Loucy (cell line): ENCODE results near the gene SEMA4C.

Source experiments
- H2AFZ ChIP-seq: fragments of 200-600 bp; sonication (generic); 2 replicates; pipeline ENCODE4 v1.6.0; 2016; ENCODE audit warnings: antibody characterized with exemption, mild to moderate bottlenecking, low read length, moderate library complexity
- H3F3A ChIP-seq: fragments of 200-600 bp; 2 replicates; pipeline ENCODE4 v1.6.0; 2016; ENCODE audit warnings: antibody characterized with exemption, low read depth, mild to moderate bottlenecking
- H3K27me3 ChIP-seq: fragments of 200-600 bp; sonication (generic); 2 replicates; pipeline ENCODE4 v1.6.1; 2014; ENCODE audit warnings: low read length, mild to moderate bottlenecking; ENCODE audit not compliant: insufficient read depth, poor library complexity, severe bottlenecking
- H3K36me3 ChIP-seq: fragments of 200-600 bp; sonication (generic); 2 replicates; pipeline ENCODE4 v1.6.1; 2016; ENCODE audit warnings: low read length; ENCODE audit not compliant: insufficient read depth
- H3K4me1 ChIP-seq: fragments of 200-600 bp; sonication (generic); 2 replicates; pipeline ENCODE4 v1.5.1; 2014; ENCODE audit warnings: low read length, mild to moderate bottlenecking; ENCODE audit not compliant: insufficient read depth, poor library complexity, severe bottlenecking
- H3K4me2 ChIP-seq: fragments of 200-600 bp; sonication (generic); 2 replicates; pipeline ENCODE4 v1.6.0; 2014; ENCODE audit warnings: antibody characterized with exemption, low read length, low read depth, mild to moderate bottlenecking; ENCODE audit not compliant: poor library complexity, severe bottlenecking
- H3K4me3 ChIP-seq: fragments of 200-600 bp; sonication (generic); 2 replicates; pipeline ENCODE4 v1.5.1; 2014; ENCODE audit warnings: low read length, mild to moderate bottlenecking, mixed read lengths; ENCODE audit not compliant: poor library complexity, severe bottlenecking
- H3K79me2 ChIP-seq: fragments of 200-600 bp; sonication (generic); 2 replicates; pipeline ENCODE4 v1.6.1; 2014; ENCODE audit warnings: low read length; ENCODE audit not compliant: insufficient read depth
- H3K9ac ChIP-seq: fragments of 200-600 bp; sonication (generic); 2 replicates; pipeline ENCODE4 v1.6.0; 2014; ENCODE audit warnings: mild to moderate bottlenecking, low read depth, low read length, moderate library complexity; ENCODE audit not compliant: poor library complexity, severe bottlenecking
- H3K9me2 ChIP-seq: fragments of 200-600 bp; sonication (generic); replicated peaks from 2 replicates; pipeline ENCODE4 v1.6.1; 2016; ENCODE audit warnings: low read depth, low read length, mixed read lengths
- H3K9me3 ChIP-seq: fragments of 200-600 bp; sonication (generic); 2 replicates; pipeline ENCODE4 v1.6.1; 2014; ENCODE audit warnings: mild to moderate bottlenecking, antibody characterized with exemption, low read length, low read depth; ENCODE audit not compliant: insufficient read depth
- H4K20me1 ChIP-seq: fragments of 200-600 bp; sonication (generic); 2 replicates; pipeline ENCODE4 v1.6.0; 2014; ENCODE audit warnings: antibody characterized with exemption, low read length, mild to moderate bottlenecking; ENCODE audit not compliant: insufficient read depth, poor library complexity, severe bottlenecking
- CTCF ChIP-seq: fragments of 200-600 bp; sonication (generic); conservative IDR thresholded peaks from 2 replicates; pipeline ENCODE4 v1.5.1; 2014; ENCODE audit warnings: mild to moderate bottlenecking, antibody characterized with exemption, low read length
- EZH2phosphoT487 ChIP-seq: fragments of 200-600 bp; IDR thresholded peaks from 2 replicates; pipeline ENCODE4 v1.6.1; 2018; ENCODE audit warnings: antibody characterized with exemption, mild to moderate bottlenecking, moderate library complexity, borderline replicate concordance

SEMA4C gene

DNA sequence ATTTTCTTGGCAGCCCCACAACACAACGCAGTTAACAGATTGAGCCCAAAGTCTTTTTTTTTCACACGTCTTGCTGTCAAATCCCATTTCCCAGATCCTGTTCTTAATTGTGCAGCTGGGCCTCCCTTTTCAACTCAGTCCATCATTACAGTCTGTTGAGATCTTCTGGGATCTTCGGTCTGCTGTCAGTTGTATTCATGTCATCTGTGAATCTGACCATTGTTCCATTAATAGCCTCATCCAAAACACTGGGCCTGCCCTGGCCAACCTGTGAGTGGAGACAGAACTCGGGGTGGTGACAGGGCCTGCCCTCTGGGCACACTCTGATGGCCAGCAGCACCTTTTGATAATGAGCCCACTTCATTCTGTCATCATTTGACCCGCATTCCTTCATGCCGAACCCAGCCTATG, 39.7 kb upstream of the SEMA4C start:
- no peaks in the 10 kb centered on the region for H4K20me1 ChIP-seq
- no peaks in the 10 kb centered on the region for H3K79me2 ChIP-seq
- H2AFZ ChIP-seq: no peak overlapping the region
- H3K36me3 ChIP-seq: no peaks in the 10 kb centered on the region
- H3K9me2 ChIP-seq: no peaks in the 10 kb centered on the region
- no peak overlapping the region for H3K9ac ChIP-seq
- no peaks in the 10 kb centered on the region for H3K27me3 ChIP-seq
- H3F3A ChIP-seq: no peaks in the 10 kb centered on the region
- TF ChIP-seq CTCF (no peak), EZH2phosphoT487 (no peak)
- no peaks in the 10 kb centered on the region for H3K9me3 ChIP-seq
- peaks cover 22% of the 10 kb centered on the region for H3K4me1 ChIP-seq
- H3K4me3 ChIP-seq: no peak overlapping the region
- no peak overlapping the region for H3K4me2 ChIP-seq

- no peaks in the 10 kb centered on the region for H4K20me1 ChIP-seq
- no peaks in the 10 kb centered on the region for H3K36me3 ChIP-seq
- H3K4me3 ChIP-seq: no peak overlapping the region
- TF ChIP-seq CTCF (no peak), EZH2phosphoT487 (no peak)
- H3K27me3 ChIP-seq: no peaks in the 10 kb centered on the region
- H3K9ac ChIP-seq: no peak overlapping the region
- H3F3A ChIP-seq: no peaks in the 10 kb centered on the region
- H3K9me3 ChIP-seq: no peaks in the 10 kb centered on the region
- H2AFZ ChIP-seq: no peak overlapping the region
- H3K4me1 ChIP-seq: peaks cover 8% of the 10 kb centered on the region
- no peak overlapping the region for H3K4me2 ChIP-seq
- no peaks in the 10 kb centered on the region for H3K79me2 ChIP-seq
- no peaks in the 10 kb centered on the region for H3K9me2 ChIP-seq
Measured at GRCh38 chr2:96907115-96908041, 37.5 kb upstream of the SEMA4C start.

DNA sequence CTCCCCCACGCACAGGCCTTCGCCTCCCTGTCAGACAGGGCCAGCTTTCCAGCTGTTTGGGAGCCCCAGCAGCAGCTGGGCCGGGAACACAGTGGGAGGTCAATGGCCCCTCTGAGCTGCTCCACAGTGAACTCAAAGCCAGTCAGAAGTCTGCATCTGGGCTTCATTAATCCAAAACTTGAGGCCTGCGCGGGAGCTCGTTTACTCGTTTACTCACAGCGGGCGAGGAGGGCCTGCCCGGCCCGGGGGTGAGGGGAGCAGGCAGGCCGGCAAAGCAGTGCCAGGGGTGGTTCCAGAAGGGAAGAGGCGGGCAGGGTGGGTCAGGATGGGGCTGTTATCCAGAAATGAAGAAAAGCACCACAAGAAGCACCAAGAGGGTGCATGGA, 36.8 kb upstream of the SEMA4C start:
- Histone ChIP-seq H3K9me2 (no peaks in the 10 kb centered on the region), H3K4me2 (no peak overlapping the region), H3F3A (no peaks in the 10 kb centered on the region), H3K4me3 (no peak overlapping the region), H3K9ac (no peak overlapping the region), H3K9me3 (no peaks in the 10 kb centered on the region), H4K20me1 (no peaks in the 10 kb centered on the region), H2AFZ (no peak overlapping the region), H3K79me2 (no peaks in the 10 kb centered on the region), H3K36me3 (no peaks in the 10 kb centered on the region), H3K27me3 (no peaks in the 10 kb centered on the region), H3K4me1 (peaks cover 8% of the 10 kb centered on the region)
- TF ChIP-seq CTCF: no peak
- TF ChIP-seq EZH2phosphoT487: no peak
